ENCODE data around the gene MRPL41.
"Not testable (repeated sequence)": the region's sequence is repeated elsewhere in the genome, so short reads cannot be mapped to it uniquely, and the experiment has no call there.

The MRPL41 gene

DNA sequence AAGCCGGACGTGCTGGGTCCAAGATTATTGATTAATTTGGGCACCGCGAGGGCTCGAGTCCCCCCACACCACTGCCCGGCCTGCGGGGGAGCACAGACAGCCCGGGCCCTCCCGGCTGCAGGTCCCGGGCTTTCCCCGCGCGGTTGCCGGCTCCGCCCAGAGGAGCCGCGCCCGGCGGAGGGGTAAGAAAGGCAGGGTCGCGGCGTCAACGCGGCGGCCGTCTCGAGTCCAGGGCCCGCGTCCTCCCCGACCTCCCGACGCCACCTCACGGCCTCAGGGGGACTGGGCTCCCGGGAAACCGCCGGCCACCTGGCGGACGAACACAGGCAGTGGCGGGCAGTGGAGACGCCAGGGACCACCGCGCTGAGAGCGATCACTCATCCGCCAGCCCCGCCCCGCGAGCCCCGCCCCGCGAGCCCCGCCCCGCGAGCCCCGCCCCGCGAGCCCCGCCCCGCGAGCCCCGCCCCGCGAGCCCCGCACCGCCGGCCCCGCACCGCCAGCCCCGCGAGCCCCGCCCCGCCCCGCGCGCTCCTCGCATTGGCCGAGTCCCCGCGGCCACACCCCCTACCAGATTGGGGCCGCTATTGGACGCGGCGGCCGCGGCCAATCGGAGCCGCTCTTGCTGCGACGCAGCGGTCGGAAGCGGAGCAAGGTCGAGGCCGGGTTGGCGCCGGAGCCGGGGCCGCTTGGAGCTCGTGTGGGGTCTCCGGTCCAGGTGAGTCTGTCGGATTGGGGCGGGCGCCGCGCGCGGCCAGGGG is at the start of gene MRPL41:
Gene MRPL41 (plus strand): TSS at position 616 of the 758 bp plus-strand sequence. CDS start 203 bp downstream, outside the sequence.
- DNase-seq, result peak; percentile 86

GRCh38 chr9:137502008-137502911 is 49.4 kb upstream of the MRPL41 start:
- no peak for DNase-seq

GRCh38 chr9:137504432-137504777 is 47.3 kb upstream of the MRPL41 start:
- DNase-seq, result no peak

DNA sequence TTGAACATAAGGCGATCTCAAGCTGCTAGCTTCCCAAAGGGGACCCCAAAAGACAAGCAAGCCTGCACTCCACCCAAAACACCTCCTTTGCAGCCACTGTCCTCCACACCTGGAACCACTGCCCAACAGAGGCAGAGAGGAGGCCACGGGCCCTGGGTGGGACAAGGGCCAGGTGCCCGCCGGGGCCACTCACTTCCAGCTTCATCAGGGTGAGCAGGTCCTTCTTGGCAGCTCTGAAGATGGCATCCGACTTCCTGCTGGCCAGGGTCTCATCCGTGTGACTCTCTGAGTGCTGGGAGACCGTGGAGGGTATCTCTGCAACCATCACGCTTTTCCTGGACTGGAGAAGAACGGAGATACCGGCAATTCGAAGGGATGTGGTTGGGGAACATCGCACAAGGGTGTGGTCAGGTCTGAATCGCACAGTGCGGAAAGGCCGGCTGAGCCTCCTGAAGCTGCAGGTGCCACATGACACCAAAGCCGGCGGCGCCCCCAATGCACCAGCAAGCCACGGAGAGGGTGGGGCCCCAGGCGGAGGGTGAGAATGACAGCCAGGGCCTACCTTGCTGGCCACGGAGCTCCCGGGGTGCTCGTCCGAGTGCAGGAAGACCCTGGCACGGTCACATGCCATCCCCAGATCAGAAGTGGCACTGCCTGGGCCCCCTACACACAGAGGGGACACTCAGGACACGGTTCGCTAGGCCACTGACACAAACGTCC is 46.1 kb upstream of the MRPL41 start:
- no peak for DNase-seq

- DNase-seq, result no peak
Observed at GRCh38 chr9:137506274-137506673, 45.4 kb upstream of the MRPL41 start.

GRCh38 chr9:137506702-137507171 is 44.9 kb upstream of the MRPL41 start:
- no peak for DNase-seq

DNA sequence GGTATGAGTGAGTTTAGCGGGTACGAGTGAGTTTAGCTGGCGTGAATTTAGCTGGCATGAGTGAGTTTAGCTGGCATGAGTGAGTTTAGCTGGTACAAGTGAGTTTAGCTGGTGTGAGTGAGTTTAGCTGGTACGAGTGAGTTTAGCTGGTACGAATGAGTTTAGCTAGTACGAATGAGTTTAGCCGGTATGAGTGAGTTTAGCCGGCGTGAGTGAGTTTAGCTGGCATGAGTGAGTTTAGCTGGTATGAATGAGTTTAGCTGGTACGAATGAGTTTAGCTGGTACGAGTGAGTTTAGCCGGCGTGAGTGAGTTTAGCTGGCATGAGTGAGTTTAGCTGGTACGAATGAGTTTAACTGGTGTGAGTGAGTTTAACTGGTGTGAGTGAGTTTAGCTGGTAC is 42.5 kb upstream of the MRPL41 start:
- no peak for DNase-seq

- DNase-seq, result not testable (repeated sequence)
Observed at GRCh38 chr9:137511126-137511525, 40.6 kb upstream of the MRPL41 start.

GRCh38 chr9:137511758-137512463 is 39.8 kb upstream of the MRPL41 start:
- DNase-seq, result no peak

- DNase-seq, result not testable (repeated sequence)
Observed at GRCh38 chr9:137513136-137513535, 38.5 kb upstream of the MRPL41 start.

DNA sequence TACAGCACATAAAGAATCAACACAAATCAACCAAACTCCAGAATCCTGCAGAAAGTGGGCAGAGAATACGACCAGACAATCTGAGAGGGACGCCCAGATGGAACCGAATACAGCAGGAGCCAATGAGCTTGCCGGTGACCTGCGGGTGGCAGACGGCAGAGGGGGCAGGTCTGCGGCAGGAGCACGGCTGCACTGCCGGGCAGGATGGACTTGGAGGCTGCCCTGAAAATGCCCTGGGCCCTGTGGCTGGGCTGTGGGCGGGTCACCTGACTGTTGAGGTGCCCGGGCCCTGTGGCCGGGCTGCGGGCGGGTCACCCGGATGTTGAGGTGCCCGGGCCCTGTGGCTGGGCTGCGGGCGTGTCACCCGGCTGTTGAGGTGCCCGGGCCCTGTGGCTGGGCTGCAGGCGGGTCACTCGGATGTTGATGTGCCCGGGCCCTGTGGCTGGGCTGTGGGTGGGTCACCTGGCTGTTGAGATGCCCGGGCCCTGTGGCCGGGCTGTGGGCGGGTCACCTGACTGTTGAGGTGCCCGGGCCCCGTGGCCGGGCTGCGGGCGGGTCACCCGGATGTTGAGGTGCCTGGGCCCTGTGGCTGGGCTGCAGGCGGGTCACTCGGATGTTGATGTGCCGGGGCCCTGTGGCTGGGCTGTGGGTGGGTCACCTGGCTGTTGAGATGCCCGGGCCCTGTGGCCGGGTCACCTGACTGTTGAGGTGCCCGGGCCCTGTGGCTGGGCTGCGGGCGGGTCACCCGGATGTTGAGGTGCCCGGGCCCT is 37.7 kb upstream of the MRPL41 start:
- DNase-seq, result not testable (repeated sequence)

- no peak for DNase-seq
Observed at GRCh38 chr9:137514691-137515337, 36.9 kb upstream of the MRPL41 start.

- DNase-seq, result no peak
Observed at GRCh38 chr9:137515338-137515724, 36.3 kb upstream of the MRPL41 start.

DNA sequence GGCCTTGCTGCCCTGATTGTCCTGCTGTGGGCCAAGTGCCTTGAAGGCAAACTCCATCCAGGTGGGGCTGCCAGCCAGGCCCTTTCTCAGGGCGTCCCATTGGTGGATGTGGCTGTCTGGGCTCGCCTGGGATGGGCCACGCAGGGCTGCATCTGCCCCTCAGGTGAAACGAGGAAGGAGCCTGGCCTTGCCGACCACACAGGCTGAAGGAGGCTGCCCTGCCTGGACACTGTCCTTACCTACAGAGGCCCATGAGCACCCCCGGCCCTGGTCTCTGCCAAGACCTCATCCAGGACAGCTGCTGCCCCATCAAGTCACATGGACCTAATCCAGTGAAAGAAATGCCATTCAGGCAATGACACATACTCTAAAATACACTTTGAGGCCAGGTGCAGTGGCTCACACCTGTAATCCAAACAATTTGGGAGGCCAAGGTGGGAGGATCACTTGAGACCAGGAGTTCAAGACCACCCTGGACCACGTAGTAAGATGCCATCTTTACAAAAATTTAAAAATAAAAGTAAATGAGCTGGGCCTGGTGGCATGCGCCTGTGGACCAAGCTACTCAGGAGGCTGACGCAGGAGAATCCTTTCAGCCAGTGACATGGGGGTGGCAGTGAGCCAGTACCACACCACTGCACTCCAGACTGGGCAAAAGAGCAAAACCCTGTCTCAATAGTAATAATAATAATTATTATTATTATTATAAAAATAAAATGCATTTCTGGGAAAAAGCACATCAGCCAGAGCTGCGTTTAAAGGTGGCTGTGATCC is 35.3 kb upstream of the MRPL41 start:
- no peak for DNase-seq

DNA sequence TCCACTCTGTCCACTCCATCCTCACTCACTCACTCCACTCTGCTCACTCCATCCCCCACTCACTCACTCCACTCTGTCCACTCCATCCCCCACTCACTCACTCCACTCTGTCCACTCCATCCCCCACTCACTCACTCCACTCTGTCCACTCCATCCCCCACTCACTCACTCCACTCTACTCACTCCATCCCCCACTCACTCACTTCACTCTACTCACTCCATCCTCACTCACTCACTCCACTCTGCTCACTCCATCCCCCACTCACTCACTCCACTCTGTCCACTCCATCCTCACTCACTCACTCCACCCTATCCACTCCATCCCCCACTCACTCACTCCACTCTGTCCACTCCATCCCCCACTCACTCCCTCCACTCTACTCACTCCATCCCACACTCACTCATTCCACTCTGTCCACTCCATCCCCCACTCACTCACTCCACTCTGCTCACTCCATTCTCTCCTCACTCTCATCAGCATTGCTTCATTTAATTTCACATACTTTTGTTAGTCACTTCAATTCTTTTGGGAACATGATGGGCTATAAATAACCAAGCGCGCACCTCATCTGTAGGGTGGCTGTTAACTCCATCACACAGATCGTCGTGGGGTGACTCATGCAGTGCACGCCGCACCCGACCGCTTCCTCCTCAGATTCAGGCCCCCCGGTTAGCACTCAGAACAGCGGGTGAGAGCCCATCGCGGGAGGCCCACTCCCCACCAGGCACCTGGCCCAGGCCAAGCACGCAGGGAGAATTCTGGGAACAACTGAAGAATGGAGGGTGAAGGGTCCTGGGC is 32.8 kb upstream of the MRPL41 start:
- not testable (repeated sequence) for DNase-seq

DNA sequence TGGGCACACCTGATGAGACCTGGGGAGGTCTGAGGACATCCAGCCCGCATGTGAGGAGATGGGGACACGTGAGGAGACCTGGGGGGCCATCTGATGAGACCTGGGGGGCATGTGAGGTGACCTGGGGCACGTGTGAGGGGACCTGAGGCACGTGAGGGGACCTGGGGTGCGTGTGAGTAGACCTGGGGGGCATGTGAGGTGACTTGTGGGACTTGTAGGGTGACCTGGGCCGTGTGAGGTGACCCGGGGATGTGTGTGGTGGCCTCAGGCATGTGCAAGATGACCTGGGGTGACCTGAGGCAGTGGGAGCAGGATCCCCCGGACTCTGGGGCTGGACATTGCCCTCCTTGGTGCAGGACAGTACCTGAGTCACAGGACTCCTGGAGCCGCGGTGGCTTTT is 32.1 kb upstream of the MRPL41 start:
- DNase-seq, result no peak

- DNase-seq, result no peak
Observed at GRCh38 chr9:137520614-137521404, 30.9 kb upstream of the MRPL41 start.

- no peak for DNase-seq
Observed at GRCh38 chr9:137521405-137521985, 30.2 kb upstream of the MRPL41 start.

Measured in hematopoietic multipotent progenitor cell treated with erythropoietin and hydrocortisone succinate and interleukin-3 and kit ligand, for 8 days (in vitro differentiated cells).